ENCODE measurements around the gene GPC3.

DNA sequence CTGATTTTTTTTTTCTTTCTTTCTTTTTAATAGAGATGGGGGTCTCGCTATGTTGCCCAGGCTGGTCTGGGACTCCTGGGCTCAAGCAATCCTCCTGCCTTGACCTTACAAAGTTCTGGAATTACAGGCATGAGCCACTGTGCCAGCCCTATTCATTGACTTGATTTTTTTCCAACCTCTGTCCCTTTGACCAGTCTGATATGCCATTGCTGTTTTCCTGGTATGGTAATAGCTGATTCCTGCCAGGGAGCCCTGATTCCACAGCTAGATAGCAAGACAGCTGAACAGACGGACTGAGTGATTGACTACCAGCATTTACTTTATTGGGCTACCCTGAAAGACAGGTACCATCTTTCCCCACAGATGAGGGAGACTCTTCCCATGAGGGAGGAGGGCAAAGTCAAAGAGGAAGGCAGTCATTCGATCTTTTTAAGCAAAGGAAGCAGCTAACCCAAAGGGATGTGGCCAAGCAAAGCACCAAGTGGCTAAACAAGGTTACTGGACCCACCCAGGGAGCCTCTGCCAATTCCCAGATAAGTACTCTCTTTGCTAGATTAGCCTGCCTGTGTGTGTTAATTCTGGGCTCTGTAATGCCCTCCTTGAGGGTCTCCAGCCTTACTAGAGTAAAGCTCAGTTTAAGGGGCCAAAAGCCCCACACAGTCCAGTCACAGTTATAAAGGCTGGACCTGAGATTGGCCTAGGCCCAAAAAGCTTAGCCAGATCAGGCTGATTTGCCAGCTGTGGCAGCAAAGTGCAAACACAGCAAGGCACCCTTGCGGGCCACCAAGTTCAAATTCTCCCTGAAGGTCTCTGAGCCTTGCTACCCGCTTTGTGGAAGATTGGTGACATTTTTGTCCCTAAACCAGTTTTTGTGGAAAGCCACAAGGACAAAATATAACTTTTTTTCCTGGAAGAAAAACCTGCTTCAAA lies 377.7 kb downstream of the GPC3 start:
- TF ChIP-seq CTCF (IDR thresholded peaks at IDR 0.05; ENCODE audit: low read length) (no peak), EZH2 (IDR thresholded peaks at IDR 0.05; ENCODE audit: borderline replicate concordance, low read length) (no peak)
